K562 (cell line): ENCODE results near the gene ZMYND19. TPM values are rescaled to one million over a fixed set of nuclear protein-coding genes. Genes with fewer than 3 reads are reported as not detected.

Experiments
- ARID2 ChIP-seq: fragments of 450-650 bp; IDR thresholded peaks from 2 replicates; pipeline ENCODE4 v1.6.1; 2017; ENCODE audit warnings: antibody characterized with exemption, mild to moderate bottlenecking
- BCOR ChIP-seq: fragments of 450-650 bp; IDR thresholded peaks from 2 replicates; pipeline ENCODE4 v1.6.1; 2016
- CEBPZ ChIP-seq: fragments of 150-350 bp; IDR thresholded peaks from 2 replicates; pipeline ENCODE4 v1.6.1; 2014; ENCODE audit warnings: low read depth, mild to moderate bottlenecking, low read length, borderline replicate concordance
- CREB5 ChIP-seq: fragments of 250-450 bp; sonication (Bioruptor Pico); IDR thresholded peaks from 2 replicates; pipeline ENCODE4 v1.5.0; 2020; ENCODE audit warnings: mild to moderate bottlenecking
- CREM ChIP-seq: IDR thresholded peaks from 2 replicates; pipeline ENCODE4 v1.6.1; 2014; ENCODE audit warnings: antibody characterized with exemption, low read depth
- E2F3 ChIP-seq: fragments of 250-450 bp; sonication (Bioruptor Pico); IDR thresholded peaks from 2 replicates; pipeline ENCODE4 v1.4.0; 2020; ENCODE audit warnings: mild to moderate bottlenecking
- HNRNPH1 ChIP-seq: fragments of 200-400 bp; formaldehyde crosslinking; optimal IDR thresholded peaks from 2 replicates; pipeline ENCODE3; 2017; ENCODE audit warnings: low read depth, mild to moderate bottlenecking, low read length, moderate library complexity
- IRF2 ChIP-seq: sonication (generic); formaldehyde crosslinking; IDR thresholded peaks from 2 replicates; pipeline ENCODE4 v1.8.1; 2022; ENCODE audit warnings: mild to moderate bottlenecking, missing genetic modification reagents
- KDM2B ChIP-seq: fragments of 250-450 bp; sonication (Bioruptor Pico); IDR thresholded peaks from 2 replicates; pipeline ENCODE4 v1.8.0; 2021; ENCODE audit warnings: mild to moderate bottlenecking, moderate library complexity
- MBD1 ChIP-seq: fragments of 250-450 bp; sonication (Bioruptor Pico); IDR thresholded peaks from 2 replicates; pipeline ENCODE4 v1.8.0; 2022; ENCODE audit warnings: inconsistent platforms
- PTBP1 ChIP-seq: fragments of 200-400 bp; formaldehyde crosslinking; IDR thresholded peaks from 2 replicates; pipeline ENCODE4 v1.6.1; 2017; ENCODE audit warnings: low read depth, low read length
- TEAD2 ChIP-seq: fragments of 450-650 bp; IDR thresholded peaks from 2 replicates; pipeline ENCODE4 v1.6.1; 2016; ENCODE audit warnings: missing genetic modification characterization, control low read depth, missing compliant biosample characterization
- ZBTB1 ChIP-seq: sonication (generic); formaldehyde crosslinking; IDR thresholded peaks from 2 replicates; pipeline ENCODE4 v1.8.1; 2023; ENCODE audit warnings: missing genetic modification reagents, low read depth, mild to moderate bottlenecking, borderline replicate concordance
- ZMIZ1 ChIP-seq, 2 experiments: fragments of 150-350 bp in 1 of 2; IDR thresholded peaks; 2 replicates each; pipeline ENCODE4 v1.6.1; 2012 to 2016; ENCODE audit warnings: low read depth in 2 of 2, low read length in 2 of 2, mild to moderate bottlenecking in 1 of 2, moderate library complexity in 1 of 2
- polyA plus RNA-seq, 8 experiments: library from polyadenylated mRNA; depleted of rRNA in 4 of 8; stranded (reverse) in 5 of 8; unstranded in 3 of 8; fragments of >200 nt; fragmentation: Nextera tagmentation in 2 of 8; fragmentation: Illumina TruSeq in 1 of 8; extraction: Ambion mirVana in 2 of 8; extraction: Trizol in 1 of 8; gene quantifications; 2 replicates each; pipeline versions ENCODE4 v1.2.1 to v1.2.3, GENCODE V29; 2011 to 2014; ENCODE audit warnings: inconsistent platforms in 1 of 8, missing spikeins in 1 of 8
- total RNA-seq, 7 experiments: library from RNA; depleted of rRNA in 6 of 7; stranded (reverse); fragments of >200 nt in 6 of 7; fragmentation: Illumina TruSeq in 2 of 7; extraction: Trizol in 2 of 7; gene quantifications; 2 replicates each; pipeline versions ENCODE4 v1.2.1 to v1.2.3, GENCODE V29; 2011 to 2021; ENCODE audit warnings: low replicate concordance in 1 of 7
- TF ChIP-seq, protein P1 (sequence below): sonication (generic); formaldehyde crosslinking; IDR thresholded peaks from 2 replicates; pipeline ENCODE4 v1.8.0; 2022; ENCODE audit warnings: mild to moderate bottlenecking, low read depth, missing genetic modification reagents

ZMYND19 gene
- total and polyA plus RNA-seq, 9 of the 15 experiments (the other 6 are each of a cell fraction or from before 2014, with no cell fraction given) = 1.0 to 86.7 (median 44.0) TPM

GRCh38 chr9:137605121-137606004 lies 15.1 kb upstream of the ZMYND19 start, which contains the start of gene ARRDC1 (continued):
- TF ChIP-seq CREB5 (CRISPR knock-in tag) = no peak
- TF ChIP-seq PTBP1 = no peak
- TF ChIP-seq E2F3 = peak; percentile 22; the same call in 1 of the 2 replicates
- peak; percentile 53 for TF ChIP-seq CREM
- peak; percentile 81; the same call in 1 of the 2 replicates for TF ChIP-seq KDM2B (CRISPR knock-in tag)
- TF ChIP-seq TEAD2 (tag) = no peak
- TF ChIP-seq, protein P1, sequence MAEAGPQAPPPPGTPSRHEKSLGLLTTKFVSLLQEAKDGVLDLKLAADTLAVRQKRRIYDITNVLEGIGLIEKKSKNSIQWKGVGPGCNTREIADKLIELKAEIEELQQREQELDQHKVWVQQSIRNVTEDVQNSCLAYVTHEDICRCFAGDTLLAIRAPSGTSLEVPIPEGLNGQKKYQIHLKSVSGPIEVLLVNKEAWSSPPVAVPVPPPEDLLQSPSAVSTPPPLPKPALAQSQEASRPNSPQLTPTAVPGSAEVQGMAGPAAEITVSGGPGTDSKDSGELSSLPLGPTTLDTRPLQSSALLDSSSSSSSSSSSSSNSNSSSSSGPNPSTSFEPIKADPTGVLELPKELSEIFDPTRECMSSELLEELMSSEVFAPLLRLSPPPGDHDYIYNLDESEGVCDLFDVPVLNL (CRISPR knock-in tag) = no peak
- no peak for TF ChIP-seq CEBPZ
- TF ChIP-seq ARID2 = no peak
- TF ChIP-seq ZBTB1 (CRISPR knock-in tag) = no peak; the same call in 1 of the 2 replicates
- TF ChIP-seq IRF2 (CRISPR knock-in tag) = no peak
- no peak for TF ChIP-seq ZMIZ1 (IDR thresholded peaks at IDR 0.05; ENCODE audit: low read depth in 2 of 2, low read length in 2 of 2)
- TF ChIP-seq HNRNPH1 = no peak
- no peak for TF ChIP-seq BCOR
- TF ChIP-seq MBD1 (CRISPR knock-in tag) = no peak
